HL-60 (cell line): ENCODE results near the gene SPTSSA.

Source experiments
- DNase-seq, 2 experiments: peaks; one replicate each; pipeline ENCODE4 v3.0.0-alpha.2; 2010 to 2020; ENCODE audit warnings: low read depth in 1 of 2, low spot score in 1 of 2
- H3K27ac ChIP-seq: fragments of 250-450 bp; sonication (Bioruptor Pico); replicated peaks from 2 replicates; pipeline ENCODE4 v1.5.1; 2020; ENCODE audit warnings: mild to moderate bottlenecking, moderate library complexity
- H3K27me3 ChIP-seq: fragments of 250-450 bp; sonication (Bioruptor Pico); 2 replicates; pipeline ENCODE4 v1.5.1; 2021; ENCODE audit warnings: mild to moderate bottlenecking, moderate library complexity; ENCODE audit not compliant: insufficient read depth, poor library complexity, severe bottlenecking
- H3K4me3 ChIP-seq: replicated peaks from 2 replicates; pipeline ENCODE4 v1.5.1; 2011; ENCODE audit warnings: mild to moderate bottlenecking, control low read depth, low read length; ENCODE audit not compliant: insufficient read depth
- GABPA ChIP-seq: IDR thresholded peaks from 2 replicates; pipeline ENCODE4 v1.6.1; 2012; ENCODE audit warnings: low read depth
- POLR2AphosphoS5 ChIP-seq: IDR thresholded peaks from 2 replicates; pipeline ENCODE4 v1.6.1; 2012; ENCODE audit warnings: low read depth
- REST ChIP-seq: IDR thresholded peaks from 2 replicates; pipeline ENCODE4 v1.6.1; 2012; ENCODE audit warnings: low read depth; ENCODE audit not compliant: insufficient replicate concordance
- SPI1 ChIP-seq: IDR thresholded peaks from 2 replicates; pipeline ENCODE4 v1.6.1; 2012; ENCODE audit warnings: low read depth, mild to moderate bottlenecking, borderline replicate concordance
- TF ChIP-seq, protein P1 (sequence below): IDR thresholded peaks from one replicate; pipeline ENCODE4 v1.5.1; 2011; ENCODE audit warnings: low read length, control low read depth, inconsistent platforms; ENCODE audit not compliant: insufficient read depth

SPTSSA gene

DNA sequence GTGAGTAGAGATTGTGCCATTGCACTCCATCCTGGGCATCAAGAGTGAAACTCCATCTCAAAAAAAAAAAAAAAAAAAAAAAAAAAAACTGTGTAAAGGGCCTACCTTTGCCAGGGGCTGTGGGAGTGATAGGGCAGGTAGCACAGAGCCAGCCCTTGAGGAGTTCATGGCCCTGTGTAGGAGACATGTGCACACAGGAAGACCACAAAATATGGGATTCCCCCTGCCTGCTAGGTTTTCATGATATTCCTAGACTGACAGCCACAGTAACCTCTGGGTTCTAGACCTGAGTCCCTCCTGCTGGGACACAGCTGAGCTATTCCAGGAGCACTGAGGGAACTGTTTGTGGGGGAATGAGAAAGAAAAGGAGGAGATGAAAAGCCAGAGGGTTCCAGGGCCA lies 8.3 kb upstream of the SPTSSA start:
- no peak for DNase-seq
- Histone ChIP-seq H3K4me3 (no peak overlapping the region), H3K27me3 (no peaks in the 10 kb centered on the region), H3K27ac (no peak overlapping the region)
- no peak for TF ChIP-seq POLR2AphosphoS5
- TF ChIP-seq SPI1: no peak
- TF ChIP-seq GABPA: no peak
- TF ChIP-seq, protein P1, sequence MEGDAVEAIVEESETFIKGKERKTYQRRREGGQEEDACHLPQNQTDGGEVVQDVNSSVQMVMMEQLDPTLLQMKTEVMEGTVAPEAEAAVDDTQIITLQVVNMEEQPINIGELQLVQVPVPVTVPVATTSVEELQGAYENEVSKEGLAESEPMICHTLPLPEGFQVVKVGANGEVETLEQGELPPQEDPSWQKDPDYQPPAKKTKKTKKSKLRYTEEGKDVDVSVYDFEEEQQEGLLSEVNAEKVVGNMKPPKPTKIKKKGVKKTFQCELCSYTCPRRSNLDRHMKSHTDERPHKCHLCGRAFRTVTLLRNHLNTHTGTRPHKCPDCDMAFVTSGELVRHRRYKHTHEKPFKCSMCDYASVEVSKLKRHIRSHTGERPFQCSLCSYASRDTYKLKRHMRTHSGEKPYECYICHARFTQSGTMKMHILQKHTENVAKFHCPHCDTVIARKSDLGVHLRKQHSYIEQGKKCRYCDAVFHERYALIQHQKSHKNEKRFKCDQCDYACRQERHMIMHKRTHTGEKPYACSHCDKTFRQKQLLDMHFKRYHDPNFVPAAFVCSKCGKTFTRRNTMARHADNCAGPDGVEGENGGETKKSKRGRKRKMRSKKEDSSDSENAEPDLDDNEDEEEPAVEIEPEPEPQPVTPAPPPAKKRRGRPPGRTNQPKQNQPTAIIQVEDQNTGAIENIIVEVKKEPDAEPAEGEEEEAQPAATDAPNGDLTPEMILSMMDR: no peak
- no peak for TF ChIP-seq REST

DNA sequence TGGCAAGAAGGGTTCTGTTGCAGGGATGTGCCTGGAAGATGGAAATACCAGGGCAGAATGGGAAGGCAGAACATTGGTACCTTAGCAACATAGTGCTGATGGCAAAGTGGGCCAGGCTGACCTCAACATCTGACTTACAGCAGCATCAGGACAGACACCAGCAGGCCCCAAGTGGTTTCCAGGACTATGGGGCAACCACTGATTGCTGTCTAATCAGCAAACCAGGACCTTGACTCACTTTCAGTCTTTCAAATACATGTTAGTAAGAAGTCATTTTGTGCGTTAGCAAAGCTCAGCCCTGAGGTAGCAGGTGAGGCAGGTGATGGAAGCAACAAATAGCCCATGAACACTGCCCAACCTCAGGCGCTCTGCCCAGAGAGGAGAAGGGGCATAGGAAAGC lies 4.7 kb upstream of the SPTSSA start:
- Histone ChIP-seq H3K27ac (no peak overlapping the region), H3K4me3 (no peak overlapping the region), H3K27me3 (no peaks in the 10 kb centered on the region)
- DNase-seq: no peak
- TF ChIP-seq SPI1 (no peak), REST (no peak), POLR2AphosphoS5 (no peak), GABPA (no peak)
- TF ChIP-seq, protein P1: no peak

DNA sequence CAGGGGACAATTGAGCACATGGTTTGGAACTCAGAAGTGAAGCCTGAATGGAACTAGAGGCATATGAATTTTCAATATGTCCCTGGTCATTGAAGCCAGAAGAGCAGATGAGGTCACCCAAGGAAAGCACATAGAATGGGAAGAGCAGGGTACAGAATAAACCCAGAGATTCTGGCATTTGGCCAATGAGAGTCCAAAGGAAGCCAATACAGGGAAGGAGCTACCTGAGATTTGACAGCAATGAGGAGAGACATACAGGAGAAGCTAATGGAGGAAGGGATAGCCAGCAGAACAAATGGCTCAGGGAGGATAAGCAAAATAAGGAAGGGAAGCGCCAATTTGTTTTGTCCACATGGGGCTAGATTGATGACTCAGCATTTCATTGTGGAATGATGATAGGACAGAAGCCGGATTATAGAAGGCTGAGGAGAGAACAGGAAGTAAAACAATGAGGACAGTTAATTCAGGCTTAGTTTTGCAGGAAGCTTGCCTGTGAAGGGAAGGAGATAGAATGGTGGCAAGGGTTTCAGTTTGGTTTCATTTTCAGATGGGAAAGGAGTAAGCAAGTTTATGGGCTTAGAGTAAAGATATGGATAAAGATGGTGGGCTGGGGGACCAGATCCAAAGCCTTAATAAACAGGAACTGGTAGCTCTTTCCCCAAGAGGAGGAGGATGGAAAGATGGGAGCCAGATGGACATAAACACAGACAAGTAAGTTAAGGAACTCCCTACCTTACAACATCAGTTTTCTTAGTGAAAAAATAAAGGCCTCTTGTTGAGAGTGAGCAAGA lies 3.2 kb upstream of the SPTSSA start:
- Histone ChIP-seq H3K27me3 (no peaks in the 10 kb centered on the region), H3K4me3 (no peak overlapping the region), H3K27ac (peak overlapping the region; percentile 31)
- peak in 1 of 2 experiments; percentile 42 for DNase-seq
- no peak for TF ChIP-seq GABPA
- no peak for TF ChIP-seq POLR2AphosphoS5
- no peak for TF ChIP-seq SPI1
- TF ChIP-seq, protein P1: no peak
- TF ChIP-seq REST: no peak
